Hepatocyte (in vitro differentiated cells): Measurements from ENCODE around the gene LAMB2.

Experiments
- CTCF ChIP-seq: fragments of 200-600 bp; sonication (generic); IDR thresholded peaks from 2 replicates; pipeline ENCODE4 v1.5.1; 2016; ENCODE audit warnings: antibody characterized with exemption, mild to moderate bottlenecking; ENCODE audit not compliant: poor library complexity
- EZH2 ChIP-seq: fragments of 200-600 bp; sonication (generic); IDR thresholded peaks from 2 replicates; pipeline ENCODE4 v1.6.1; 2016; ENCODE audit warnings: antibody characterized with exemption, mild to moderate bottlenecking, borderline replicate concordance
- EZH2phosphoT487 ChIP-seq: fragments of 200-600 bp; sonication (generic); IDR thresholded peaks from one replicate; pipeline ENCODE4 v1.6.1; 2018; ENCODE audit warnings: antibody characterized with exemption, mild to moderate bottlenecking, low read depth, moderate library complexity; ENCODE audit not compliant: unreplicated experiment, severe bottlenecking

- no peak for TF ChIP-seq CTCF
- no peak for TF ChIP-seq EZH2phosphoT487
- TF ChIP-seq EZH2: no peak
Observed at GRCh38 chr3:49148159-49148558, 15.3 kb upstream of the LAMB2 start.
